ENCODE results near the gene APOL3. TPM values are rescaled to one million over a fixed set of nuclear protein-coding genes. Genes with fewer than 3 reads are reported as not detected.
"Not testable (repeated sequence)": the region's sequence is repeated elsewhere in the genome, so short reads cannot be mapped to it uniquely, and the experiment has no call there.

APOL3 gene
- total RNA-seq, 5 donors from 2014 or later (not counting 1 experiment from before 2014, with no cell fraction given) = 152 to 191 (median 167) TPM

DNA sequence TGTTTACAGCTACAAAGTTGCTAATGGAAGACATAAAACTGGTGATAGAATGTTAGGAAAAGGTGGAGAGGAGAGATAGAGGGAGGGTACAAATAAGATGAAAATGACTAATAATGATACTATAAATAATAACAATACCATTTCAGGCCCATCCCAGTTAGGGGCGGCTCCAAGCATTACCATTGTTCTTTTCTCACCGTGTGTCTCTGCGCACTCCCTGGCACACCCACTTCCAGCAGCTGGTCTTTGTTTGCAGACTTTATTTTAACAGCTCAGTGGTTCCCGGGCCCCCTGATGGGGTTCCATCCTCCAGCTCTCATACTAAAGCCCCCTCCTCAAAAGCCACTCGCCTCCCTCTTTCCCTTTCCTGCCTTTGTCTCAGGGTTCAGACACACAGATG lies 40.5 kb upstream of the APOL3 start:
- peaks cover 0 to 14% of the 10 kb centered on the region in 2 experiments for H3K4me1 ChIP-seq (ENCODE audit: control insufficient read depth in 1 of 2, extremely low read depth in 1 of 2, insufficient read depth in 2 of 2, low read length in 2 of 2)
- H3K27ac Mint-ChIP-seq; H3K4me3 Mint-ChIP-seq; H3K27ac ChIP-seq (ENCODE audit: low read length); H3K9me3 ChIP-seq; H3K9me3 Mint-ChIP-seq; CTCF ChIA-PET; H3K36me3 ChIP-seq (ENCODE audit: control insufficient read depth in 2 of 2, extremely low read depth in 1 of 2, insufficient read depth in 1 of 2, low read length in 1 of 2); H3K36me3 Mint-ChIP-seq; DNase-seq; H3K4me3 ChIP-seq (ENCODE audit: control insufficient read depth in 1 of 2, extremely low read depth in 1 of 2, low read length in 1 of 2); ATAC-seq (replicated peaks in 1 of 4); POLR2A ChIA-PET: not testable (repeated sequence)
- H3K4me1 Mint-ChIP-seq = peaks cover 15 to 21% (median 16%) of the 10 kb centered on the region in 3 donors
- no CpG with 5 or more reads among the region's 5 CpGs for WGBS (ENCODE audit: insufficient coverage)
- peaks cover 4 to 16% of the 10 kb centered on the region in 2 donors for H3K27me3 Mint-ChIP-seq
- H3K27me3 ChIP-seq (replicated peaks in 1 of 2; ENCODE audit: control insufficient read depth in 2 of 2, extremely low read depth in 1 of 2, insufficient read depth in 2 of 2, low read length in 1 of 2) = peaks cover 0 to 21% of the 10 kb centered on the region in 2 experiments

DNA sequence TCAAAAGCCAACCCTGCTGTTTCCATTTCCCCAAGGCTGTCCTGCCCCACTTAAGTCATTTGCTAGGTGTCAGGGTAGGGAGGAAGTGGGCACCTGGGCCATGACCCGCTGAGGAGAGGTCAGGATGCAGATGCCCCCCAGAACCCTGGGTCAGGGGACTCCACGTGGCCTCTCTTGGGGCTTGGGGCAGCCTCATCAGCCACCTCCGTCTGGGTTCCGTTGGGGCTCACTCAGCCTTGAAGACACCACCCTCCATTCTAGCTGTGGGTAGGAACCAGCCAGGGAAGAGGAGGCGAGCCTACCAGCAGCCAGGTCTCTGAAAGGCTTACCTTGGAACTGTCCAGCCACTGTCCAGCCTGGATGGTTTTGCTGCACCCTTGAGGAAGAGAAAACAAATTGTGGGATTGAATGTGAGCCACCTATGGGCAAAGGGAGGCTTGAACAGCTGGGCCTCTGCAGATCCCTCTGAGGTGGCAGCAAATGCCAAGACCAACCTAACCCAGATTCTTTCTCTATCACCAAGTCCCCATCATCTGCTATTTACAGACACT lies 38.5 kb upstream of the APOL3 start:
- Histone ChIP-seq H3K4me1 (ENCODE audit: control insufficient read depth in 1 of 2, extremely low read depth in 1 of 2, insufficient read depth in 2 of 2, low read length in 2 of 2) (peaks cover 0 to 14% of the 10 kb centered on the region in 2 experiments), H3K9me3 (no peaks in the 10 kb centered on the region), H3K36me3 (ENCODE audit: control insufficient read depth in 2 of 2, extremely low read depth in 1 of 2, insufficient read depth in 1 of 2, low read length in 1 of 2) (no peaks in the 10 kb centered on the region), H3K27ac (ENCODE audit: low read length) (no peak overlapping the region), H3K4me3 (ENCODE audit: control insufficient read depth in 1 of 2, extremely low read depth in 1 of 2, low read length in 1 of 2) (no peak overlapping the region), H3K27me3 (replicated peaks in 1 of 2; ENCODE audit: control insufficient read depth in 2 of 2, extremely low read depth in 1 of 2, insufficient read depth in 2 of 2, low read length in 1 of 2) (peaks cover 0 to 21% of the 10 kb centered on the region in 2 experiments)
- DNase-seq (no peak), ATAC-seq (replicated peaks in 1 of 4) (no peak)
- Mint-ChIP-seq H3K36me3 (no peaks in the 10 kb centered on the region), H3K9me3 (no peaks in the 10 kb centered on the region), H3K27ac (no peak overlapping the region), H3K4me1 (peaks cover 15 to 22% (median 16%) of the 10 kb centered on the region in 3 donors), H3K4me3 (no peak overlapping the region), H3K27me3 (peaks cover 4 to 16% of the 10 kb centered on the region in 2 donors)
- 49% methylated on average over 4 of the region's 5 CpGs for WGBS (ENCODE audit: insufficient coverage)
- CTCF ChIA-PET = no interaction called here
- POLR2A ChIA-PET = no interaction called here

DNA sequence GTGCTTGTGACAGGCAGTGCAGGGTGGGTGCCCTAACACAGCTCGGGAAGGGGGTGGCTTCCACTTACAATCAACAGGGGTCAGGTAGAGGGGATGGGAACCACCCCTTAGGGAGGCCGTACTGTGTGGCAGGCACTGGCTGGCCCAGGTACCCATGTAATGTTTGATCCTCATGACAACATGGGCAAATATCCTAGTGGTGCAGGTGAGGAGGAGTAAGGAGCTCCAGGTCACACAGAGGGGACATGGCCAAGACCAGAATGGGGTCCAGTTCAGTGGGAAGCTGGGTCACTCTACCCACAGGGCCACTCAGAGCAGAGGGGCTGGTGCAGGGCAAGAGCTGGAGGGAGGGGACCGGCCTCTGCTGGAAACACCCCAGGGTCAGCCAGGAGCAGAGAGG lies 38.0 kb upstream of the APOL3 start:
- no CpG with 5 or more reads among the region's 3 CpGs for WGBS (ENCODE audit: insufficient coverage)
- Histone ChIP-seq H3K36me3 (ENCODE audit: control insufficient read depth in 2 of 2, extremely low read depth in 1 of 2, insufficient read depth in 1 of 2, low read length in 1 of 2) (no peaks in the 10 kb centered on the region), H3K4me1 (ENCODE audit: control insufficient read depth in 1 of 2, extremely low read depth in 1 of 2, insufficient read depth in 2 of 2, low read length in 2 of 2) (peaks cover 0 to 14% of the 10 kb centered on the region in 2 experiments), H3K27ac (ENCODE audit: low read length) (no peak overlapping the region), H3K9me3 (no peaks in the 10 kb centered on the region), H3K4me3 (ENCODE audit: control insufficient read depth in 1 of 2, extremely low read depth in 1 of 2, low read length in 1 of 2) (no peak overlapping the region), H3K27me3 (replicated peaks in 1 of 2; ENCODE audit: control insufficient read depth in 2 of 2, extremely low read depth in 1 of 2, insufficient read depth in 2 of 2, low read length in 1 of 2) (peaks cover 0 to 21% of the 10 kb centered on the region in 2 experiments)
- Mint-ChIP-seq H3K9me3 (no peaks in the 10 kb centered on the region), H3K4me3 (no peak overlapping the region), H3K36me3 (no peaks in the 10 kb centered on the region), H3K27me3 (peaks cover 4 to 14% of the 10 kb centered on the region in 2 donors), H3K27ac (no peak overlapping the region), H3K4me1 (peaks cover 15 to 22% (median 16%) of the 10 kb centered on the region in 3 donors)
- ChIA-PET CTCF (no interaction called here), POLR2A (no interaction called here)
- ATAC-seq (replicated peaks in 1 of 4) (no peak), DNase-seq (no peak)

- DNase-seq (no peak), ATAC-seq (replicated peaks in 1 of 4) (no peak)
- H3K4me1 Mint-ChIP-seq = peaks cover 15 to 22% (median 16%) of the 10 kb centered on the region in 3 donors
- no peaks in the 10 kb centered on the region for H3K36me3 Mint-ChIP-seq
- no peak overlapping the region for H3K4me3 Mint-ChIP-seq
- Histone ChIP-seq H3K27ac (ENCODE audit: low read length) (no peak overlapping the region), H3K4me3 (ENCODE audit: control insufficient read depth in 1 of 2, extremely low read depth in 1 of 2, low read length in 1 of 2) (no peak overlapping the region), H3K27me3 (replicated peaks in 1 of 2; ENCODE audit: control insufficient read depth in 2 of 2, extremely low read depth in 1 of 2, insufficient read depth in 2 of 2, low read length in 1 of 2) (peaks cover 0 to 21% of the 10 kb centered on the region in 2 experiments), H3K4me1 (ENCODE audit: control insufficient read depth in 1 of 2, extremely low read depth in 1 of 2, insufficient read depth in 2 of 2, low read length in 2 of 2) (peaks cover 0 to 14% of the 10 kb centered on the region in 2 experiments), H3K36me3 (ENCODE audit: control insufficient read depth in 2 of 2, extremely low read depth in 1 of 2, insufficient read depth in 1 of 2, low read length in 1 of 2) (no peaks in the 10 kb centered on the region), H3K9me3 (no peaks in the 10 kb centered on the region)
- H3K9me3 Mint-ChIP-seq = no peaks in the 10 kb centered on the region
- ChIA-PET CTCF (interaction anchor here (0.8 to 1.2 kb wide), 3 partner anchors 24 to 81 kb away, joined by 3 read pairs; no protein-coding TSS in a partner anchor), POLR2A (no interaction called here)
- no peak overlapping the region for H3K27ac Mint-ChIP-seq
- WGBS (ENCODE audit: insufficient coverage) = 58% methylated on average over 5 of the region's 8 CpGs
- peaks cover 4 to 13% of the 10 kb centered on the region in 2 donors for H3K27me3 Mint-ChIP-seq
These were observed 37.1 kb upstream of the APOL3 start for GRCh38 chr22:36197514-36198146.

GRCh38 chr22:36197065-36197440 lies 36.5 kb upstream of the APOL3 start:
- 25% methylated on average over 2 of the region's 5 CpGs for WGBS (ENCODE audit: insufficient coverage)
- peak in 1 of 4 experiments; percentile 37 for ATAC-seq (replicated peaks in 1 of 4)
- ChIA-PET POLR2A (no interaction called here), CTCF (interaction anchor here (0.8 to 1.2 kb wide), 3 partner anchors 24 to 81 kb away, joined by 3 read pairs; no protein-coding TSS in a partner anchor)
- Mint-ChIP-seq H3K4me1 (peaks cover 15 to 22% (median 16%) of the 10 kb centered on the region in 3 donors), H3K4me3 (no peak overlapping the region), H3K27me3 (peaks cover 4 to 11% of the 10 kb centered on the region in 2 donors), H3K27ac (no peak overlapping the region), H3K9me3 (no peaks in the 10 kb centered on the region), H3K36me3 (no peaks in the 10 kb centered on the region)
- no peaks in the 10 kb centered on the region for H3K36me3 ChIP-seq (ENCODE audit: control insufficient read depth in 2 of 2, extremely low read depth in 1 of 2, insufficient read depth in 1 of 2, low read length in 1 of 2)
- no peak for DNase-seq
- H3K9me3 ChIP-seq = no peaks in the 10 kb centered on the region
- H3K27ac ChIP-seq (ENCODE audit: low read length) = no peak overlapping the region
- H3K27me3 ChIP-seq (replicated peaks in 1 of 2; ENCODE audit: control insufficient read depth in 2 of 2, extremely low read depth in 1 of 2, insufficient read depth in 2 of 2, low read length in 1 of 2) = peaks cover 0 to 21% of the 10 kb centered on the region in 2 experiments
- no peak overlapping the region for H3K4me3 ChIP-seq (ENCODE audit: control insufficient read depth in 1 of 2, extremely low read depth in 1 of 2, low read length in 1 of 2)
- peaks cover 0 to 14% of the 10 kb centered on the region in 2 experiments for H3K4me1 ChIP-seq (ENCODE audit: control insufficient read depth in 1 of 2, extremely low read depth in 1 of 2, insufficient read depth in 2 of 2, low read length in 2 of 2)

DNA sequence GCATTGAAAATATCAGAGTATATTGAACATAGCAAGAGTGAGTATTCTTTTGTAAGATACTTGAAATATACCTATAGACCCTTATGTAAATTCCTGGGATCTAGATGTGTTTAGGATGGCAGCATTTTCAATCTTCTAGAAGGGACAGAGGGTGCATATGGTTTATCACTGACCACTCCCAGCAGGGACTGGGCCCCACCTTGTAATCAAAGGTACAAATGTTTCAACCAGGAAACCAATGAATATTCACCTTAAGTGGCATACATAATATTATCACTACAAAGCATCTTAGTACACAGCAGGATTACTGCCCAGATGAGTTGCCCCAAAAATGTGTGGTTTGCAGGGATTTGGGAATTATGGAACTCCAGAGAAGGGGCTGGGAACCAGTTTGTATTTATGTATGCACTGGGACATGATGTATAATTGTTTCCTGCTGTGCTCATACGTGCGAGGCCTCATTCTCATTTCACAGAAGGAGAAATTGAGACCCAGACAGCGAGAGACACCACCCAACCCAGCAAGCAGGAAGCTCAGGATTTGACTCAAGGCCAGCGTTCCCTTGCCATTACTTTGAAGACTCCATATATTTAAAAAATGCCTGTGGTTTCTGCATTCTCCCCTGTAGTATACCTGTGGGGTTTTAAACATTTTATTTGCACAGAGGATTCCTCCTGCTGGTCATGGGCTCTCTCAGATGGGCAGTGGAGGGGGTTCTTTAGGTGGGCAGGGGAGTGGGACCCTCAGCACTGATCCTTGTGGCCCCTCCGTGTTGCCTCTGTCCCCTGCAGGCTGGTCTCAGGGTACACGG lies 35.9 kb upstream of the APOL3 start:
- Mint-ChIP-seq H3K27ac (no peak overlapping the region), H3K9me3 (no peaks in the 10 kb centered on the region), H3K36me3 (no peaks in the 10 kb centered on the region), H3K4me1 (peaks cover 15 to 22% (median 16%) of the 10 kb centered on the region in 3 donors), H3K27me3 (peaks cover 4 to 10% of the 10 kb centered on the region in 2 donors), H3K4me3 (no peak overlapping the region)
- DNase-seq (no peak), ATAC-seq (replicated peaks in 1 of 4) (no peak)
- Histone ChIP-seq H3K4me1 (ENCODE audit: control insufficient read depth in 1 of 2, extremely low read depth in 1 of 2, insufficient read depth in 2 of 2, low read length in 2 of 2) (peaks cover 0 to 14% of the 10 kb centered on the region in 2 experiments), H3K4me3 (ENCODE audit: control insufficient read depth in 1 of 2, extremely low read depth in 1 of 2, low read length in 1 of 2) (no peak overlapping the region), H3K9me3 (no peaks in the 10 kb centered on the region), H3K27ac (ENCODE audit: low read length) (no peak overlapping the region), H3K27me3 (replicated peaks in 1 of 2; ENCODE audit: control insufficient read depth in 2 of 2, extremely low read depth in 1 of 2, insufficient read depth in 2 of 2, low read length in 1 of 2) (peaks cover 0 to 20% of the 10 kb centered on the region in 2 experiments), H3K36me3 (ENCODE audit: control insufficient read depth in 2 of 2, extremely low read depth in 1 of 2, insufficient read depth in 1 of 2, low read length in 1 of 2) (no peaks in the 10 kb centered on the region)
- POLR2A ChIA-PET = no interaction called here
- CTCF ChIA-PET = interaction anchor here in 1 of 2 donors (1.2 kb wide), 1 partner anchor 25 kb away, joined by 3 read pairs; no protein-coding TSS in a partner anchor
- 29% methylated on average over 2 of the region's 6 CpGs for WGBS (ENCODE audit: insufficient coverage)
